ENCODE measurements around the gene WDR43. TPM values are rescaled to one million over a fixed set of nuclear protein-coding genes. Genes with fewer than 3 reads are reported as not detected.

Gene WDR43
- total RNA-seq, 2 donors from 2014 or later: 33.3 to 41.7 TPM

DNA sequence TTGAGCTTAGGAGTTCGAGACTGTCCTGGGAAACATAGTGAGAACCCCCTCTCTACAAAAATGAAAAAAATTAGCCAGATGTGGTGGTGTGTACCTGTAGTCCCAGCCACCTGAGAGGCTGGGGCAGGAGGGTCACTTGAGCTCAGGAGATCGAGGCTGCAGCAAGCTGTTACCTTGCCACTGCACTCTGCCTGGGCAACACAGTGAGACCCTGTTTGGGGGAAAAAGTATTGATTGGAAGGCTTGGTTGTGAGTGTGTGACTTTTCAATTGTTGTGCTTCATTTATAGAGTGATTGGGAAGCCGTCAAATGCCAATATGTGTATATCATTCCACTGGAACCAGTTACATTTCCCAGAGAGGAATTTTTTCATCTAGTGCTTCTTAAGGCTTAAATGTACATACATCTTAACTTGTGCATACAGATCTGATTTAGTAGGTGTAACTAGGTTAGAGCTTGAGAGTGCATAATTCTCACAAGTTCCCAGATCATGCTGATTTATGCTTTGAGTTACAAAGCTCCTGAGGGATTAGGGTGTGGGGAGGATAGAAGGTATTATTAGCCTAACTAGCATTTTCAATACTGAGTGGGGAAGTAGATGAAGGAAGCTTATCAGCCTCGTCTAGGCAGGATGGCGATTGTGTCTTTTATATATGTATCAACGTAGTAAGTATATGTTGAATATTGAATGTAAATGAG is 15.3 kb downstream of the WDR43 start:
- TF ChIP-seq, protein P1, sequence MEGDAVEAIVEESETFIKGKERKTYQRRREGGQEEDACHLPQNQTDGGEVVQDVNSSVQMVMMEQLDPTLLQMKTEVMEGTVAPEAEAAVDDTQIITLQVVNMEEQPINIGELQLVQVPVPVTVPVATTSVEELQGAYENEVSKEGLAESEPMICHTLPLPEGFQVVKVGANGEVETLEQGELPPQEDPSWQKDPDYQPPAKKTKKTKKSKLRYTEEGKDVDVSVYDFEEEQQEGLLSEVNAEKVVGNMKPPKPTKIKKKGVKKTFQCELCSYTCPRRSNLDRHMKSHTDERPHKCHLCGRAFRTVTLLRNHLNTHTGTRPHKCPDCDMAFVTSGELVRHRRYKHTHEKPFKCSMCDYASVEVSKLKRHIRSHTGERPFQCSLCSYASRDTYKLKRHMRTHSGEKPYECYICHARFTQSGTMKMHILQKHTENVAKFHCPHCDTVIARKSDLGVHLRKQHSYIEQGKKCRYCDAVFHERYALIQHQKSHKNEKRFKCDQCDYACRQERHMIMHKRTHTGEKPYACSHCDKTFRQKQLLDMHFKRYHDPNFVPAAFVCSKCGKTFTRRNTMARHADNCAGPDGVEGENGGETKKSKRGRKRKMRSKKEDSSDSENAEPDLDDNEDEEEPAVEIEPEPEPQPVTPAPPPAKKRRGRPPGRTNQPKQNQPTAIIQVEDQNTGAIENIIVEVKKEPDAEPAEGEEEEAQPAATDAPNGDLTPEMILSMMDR (IDR thresholded peaks at IDR 0.05): no peak
- Histone ChIP-seq H3K4me1 (no peaks in the 10 kb centered on the region), H3K27ac (no peak overlapping the region), H3K36me3 (peaks cover 7% of the 10 kb centered on the region), H3K4me3 (no peak overlapping the region), H3K9me3 (no peaks in the 10 kb centered on the region), H3K9ac (ENCODE audit: low read depth in 2 of 2, low read length in 2 of 2) (no peak overlapping the region), H3K27me3 (no peaks in the 10 kb centered on the region)
- DNase-seq: no peak
- intact Hi-C loops (cut with DNase I): no loop called here

DNA sequence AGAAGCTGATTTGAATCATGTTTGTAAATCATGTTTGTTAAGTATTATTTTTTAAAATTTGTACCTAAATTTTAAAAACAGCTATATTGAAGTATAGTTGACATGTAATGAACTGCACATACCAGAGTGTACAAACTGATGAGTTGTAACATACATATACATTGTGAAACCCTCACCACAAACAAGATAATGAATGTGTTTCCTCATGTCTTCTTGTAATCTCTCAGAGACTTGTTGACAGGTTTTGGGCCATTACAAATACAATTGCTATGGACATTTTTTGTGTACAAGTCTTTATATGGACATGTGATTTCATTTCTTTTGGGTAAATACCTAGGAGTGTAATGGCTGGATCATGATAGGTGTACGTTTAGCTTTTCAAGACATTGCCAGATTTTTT is 21.5 kb downstream of the WDR43 start:
- H3K27me3 ChIP-seq: no peaks in the 10 kb centered on the region
- H3K9ac ChIP-seq (ENCODE audit: low read depth in 2 of 2, low read length in 2 of 2): no peak overlapping the region
- no peaks in the 10 kb centered on the region for H3K4me1 ChIP-seq
- intact Hi-C loops (cut with DNase I): no loop called here
- H3K9me3 ChIP-seq: no peaks in the 10 kb centered on the region
- H3K27ac ChIP-seq: no peak overlapping the region
- H3K36me3 ChIP-seq: peaks cover 7% of the 10 kb centered on the region
- H3K4me3 ChIP-seq: no peak overlapping the region
- no peak for DNase-seq
- TF ChIP-seq, protein P1 (IDR thresholded peaks at IDR 0.05): no peak

DNA sequence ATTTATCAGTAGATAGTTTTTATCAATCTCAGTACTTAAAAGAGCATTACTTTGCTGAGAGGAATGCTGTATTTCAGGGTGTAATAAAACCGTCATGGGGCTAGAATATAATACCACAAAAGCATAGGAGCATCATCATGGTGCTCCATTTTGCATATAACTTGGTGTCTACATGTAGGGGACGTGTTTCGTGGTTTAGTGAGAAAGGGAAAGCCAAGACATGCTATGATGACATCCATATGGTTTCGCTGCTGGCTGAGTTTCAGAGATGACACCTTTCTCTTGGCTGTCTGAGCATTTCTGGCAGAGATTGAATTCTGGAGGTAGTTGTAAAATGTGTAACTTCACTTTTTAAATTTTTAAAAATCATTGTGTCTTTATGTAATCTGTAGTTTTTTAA is 32.4 kb downstream of the WDR43 start:
- Histone ChIP-seq H3K27me3 (no peaks in the 10 kb centered on the region), H3K9me3 (no peaks in the 10 kb centered on the region), H3K27ac (no peak overlapping the region), H3K4me1 (no peaks in the 10 kb centered on the region), H3K36me3 (peaks cover 17% of the 10 kb centered on the region), H3K4me3 (no peak overlapping the region), H3K9ac (ENCODE audit: low read depth in 2 of 2, low read length in 2 of 2) (no peak overlapping the region)
- intact Hi-C loops (cut with DNase I): no loop called here
- TF ChIP-seq, protein P1 (IDR thresholded peaks at IDR 0.05): no peak
- no peak for DNase-seq

GRCh38 chr2:28927469-28927868 is 33.0 kb downstream of the WDR43 start:
- DNase-seq: no peak
- H3K27me3 ChIP-seq: no peaks in the 10 kb centered on the region
- no peak overlapping the region for H3K27ac ChIP-seq
- H3K9me3 ChIP-seq: no peaks in the 10 kb centered on the region
- H3K9ac ChIP-seq (ENCODE audit: low read depth in 2 of 2, low read length in 2 of 2): no peak overlapping the region
- TF ChIP-seq, protein P1 (IDR thresholded peaks at IDR 0.05): no peak
- H3K4me3 ChIP-seq: no peak overlapping the region
- H3K36me3 ChIP-seq: peaks cover 17% of the 10 kb centered on the region
- intact Hi-C loops (cut with DNase I): no loop called here
- H3K4me1 ChIP-seq: no peaks in the 10 kb centered on the region

GRCh38 chr2:28927878-28928277 is 33.4 kb downstream of the WDR43 start:
- peaks cover 17% of the 10 kb centered on the region for H3K36me3 ChIP-seq
- H3K4me1 ChIP-seq: no peaks in the 10 kb centered on the region
- intact Hi-C loops (cut with DNase I): no loop called here
- no peaks in the 10 kb centered on the region for H3K9me3 ChIP-seq
- no peak for DNase-seq
- TF ChIP-seq, protein P1 (IDR thresholded peaks at IDR 0.05): no peak
- no peak overlapping the region for H3K4me3 ChIP-seq
- no peak overlapping the region for H3K27ac ChIP-seq
- H3K9ac ChIP-seq (ENCODE audit: low read depth in 2 of 2, low read length in 2 of 2): no peak overlapping the region
- H3K27me3 ChIP-seq: no peaks in the 10 kb centered on the region
